Measurements from ENCODE around the gene CACNA1C. TPM values are rescaled to one million over a fixed set of nuclear protein-coding genes. Genes with fewer than 3 reads are reported as not detected.

CACNA1C gene
- total RNA-seq, 4 donors from 2014 or later, result 1.4 to 3.7 (median 2.2) TPM

DNA sequence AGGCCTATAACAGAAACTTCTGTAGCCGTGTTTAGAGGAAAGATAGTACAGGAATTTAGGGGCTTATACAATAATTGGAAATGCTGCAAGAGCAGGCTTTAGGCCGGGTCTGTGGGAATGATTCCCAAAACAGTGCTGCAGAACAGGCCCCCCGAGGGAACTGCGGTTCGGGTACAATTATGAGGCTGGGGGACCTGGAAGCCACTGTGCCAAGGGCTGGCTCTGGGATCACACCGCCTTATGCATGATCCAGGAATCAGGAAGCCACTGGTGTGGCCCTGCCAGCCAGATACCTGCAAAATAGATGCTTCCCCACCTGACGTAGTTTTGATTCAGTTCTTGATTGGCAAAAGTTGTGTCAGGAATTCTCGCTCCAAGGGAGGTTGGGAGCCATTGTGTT lies 55.4 kb downstream of the CACNA1C start:
- no peak for TF ChIP-seq EP300 (IDR thresholded peaks at IDR 0.05)
- TF ChIP-seq, protein P1, sequence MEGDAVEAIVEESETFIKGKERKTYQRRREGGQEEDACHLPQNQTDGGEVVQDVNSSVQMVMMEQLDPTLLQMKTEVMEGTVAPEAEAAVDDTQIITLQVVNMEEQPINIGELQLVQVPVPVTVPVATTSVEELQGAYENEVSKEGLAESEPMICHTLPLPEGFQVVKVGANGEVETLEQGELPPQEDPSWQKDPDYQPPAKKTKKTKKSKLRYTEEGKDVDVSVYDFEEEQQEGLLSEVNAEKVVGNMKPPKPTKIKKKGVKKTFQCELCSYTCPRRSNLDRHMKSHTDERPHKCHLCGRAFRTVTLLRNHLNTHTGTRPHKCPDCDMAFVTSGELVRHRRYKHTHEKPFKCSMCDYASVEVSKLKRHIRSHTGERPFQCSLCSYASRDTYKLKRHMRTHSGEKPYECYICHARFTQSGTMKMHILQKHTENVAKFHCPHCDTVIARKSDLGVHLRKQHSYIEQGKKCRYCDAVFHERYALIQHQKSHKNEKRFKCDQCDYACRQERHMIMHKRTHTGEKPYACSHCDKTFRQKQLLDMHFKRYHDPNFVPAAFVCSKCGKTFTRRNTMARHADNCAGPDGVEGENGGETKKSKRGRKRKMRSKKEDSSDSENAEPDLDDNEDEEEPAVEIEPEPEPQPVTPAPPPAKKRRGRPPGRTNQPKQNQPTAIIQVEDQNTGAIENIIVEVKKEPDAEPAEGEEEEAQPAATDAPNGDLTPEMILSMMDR (IDR thresholded peaks at IDR 0.05), result no peak
- no peak for TF ChIP-seq POLR2AphosphoS5 (IDR thresholded peaks at IDR 0.05)
- Histone ChIP-seq H3K36me3 (no peaks in the 10 kb centered on the region), H3K4me1 (no peaks in the 10 kb centered on the region), H3K9me3 (no peaks in the 10 kb centered on the region), H3K4me3 (no peak overlapping the region), H3K27me3 (no peaks in the 10 kb centered on the region), H3K27ac (no peak overlapping the region)
- DNase-seq (ENCODE audit: low spot score in 2 of 2), result no peak
- 89% methylated on average over 8 of the region's 8 CpGs for WGBS

- Histone ChIP-seq H3K27ac (no peak overlapping the region), H3K9me3 (no peaks in the 10 kb centered on the region), H3K4me1 (no peaks in the 10 kb centered on the region), H3K27me3 (no peaks in the 10 kb centered on the region), H3K36me3 (no peaks in the 10 kb centered on the region), H3K4me3 (no peak overlapping the region)
- TF ChIP-seq POLR2AphosphoS5 (IDR thresholded peaks at IDR 0.05), result no peak
- TF ChIP-seq EP300 (IDR thresholded peaks at IDR 0.05), result no peak
- TF ChIP-seq, protein P1 (IDR thresholded peaks at IDR 0.05), result no peak
- TF ChIP-seq POLR2A (IDR thresholded peaks at IDR 0.05), result no peak
- no peak for DNase-seq (ENCODE audit: low spot score in 2 of 2)
- WGBS, result 86% methylated on average over 10 of the region's 10 CpGs
Measured at GRCh38 chr12:2108975-2109671, 56.3 kb downstream of the CACNA1C start.

- Histone ChIP-seq H3K4me3 (no peak overlapping the region), H3K4me1 (no peaks in the 10 kb centered on the region), H3K9me3 (no peaks in the 10 kb centered on the region), H3K27me3 (no peaks in the 10 kb centered on the region), H3K27ac (no peak overlapping the region), H3K36me3 (no peaks in the 10 kb centered on the region)
- DNase-seq (ENCODE audit: low spot score in 2 of 2), result no peak
- TF ChIP-seq, protein P1 (IDR thresholded peaks at IDR 0.05), result no peak
- TF ChIP-seq POLR2A (IDR thresholded peaks at IDR 0.05), result no peak
- TF ChIP-seq EP300 (IDR thresholded peaks at IDR 0.05), result no peak
- no peak for TF ChIP-seq POLR2AphosphoS5 (IDR thresholded peaks at IDR 0.05)
- 93% methylated on average over 3 of the region's 5 CpGs for WGBS
Measured at GRCh38 chr12:2110127-2110526, 57.3 kb downstream of the CACNA1C start.

DNA sequence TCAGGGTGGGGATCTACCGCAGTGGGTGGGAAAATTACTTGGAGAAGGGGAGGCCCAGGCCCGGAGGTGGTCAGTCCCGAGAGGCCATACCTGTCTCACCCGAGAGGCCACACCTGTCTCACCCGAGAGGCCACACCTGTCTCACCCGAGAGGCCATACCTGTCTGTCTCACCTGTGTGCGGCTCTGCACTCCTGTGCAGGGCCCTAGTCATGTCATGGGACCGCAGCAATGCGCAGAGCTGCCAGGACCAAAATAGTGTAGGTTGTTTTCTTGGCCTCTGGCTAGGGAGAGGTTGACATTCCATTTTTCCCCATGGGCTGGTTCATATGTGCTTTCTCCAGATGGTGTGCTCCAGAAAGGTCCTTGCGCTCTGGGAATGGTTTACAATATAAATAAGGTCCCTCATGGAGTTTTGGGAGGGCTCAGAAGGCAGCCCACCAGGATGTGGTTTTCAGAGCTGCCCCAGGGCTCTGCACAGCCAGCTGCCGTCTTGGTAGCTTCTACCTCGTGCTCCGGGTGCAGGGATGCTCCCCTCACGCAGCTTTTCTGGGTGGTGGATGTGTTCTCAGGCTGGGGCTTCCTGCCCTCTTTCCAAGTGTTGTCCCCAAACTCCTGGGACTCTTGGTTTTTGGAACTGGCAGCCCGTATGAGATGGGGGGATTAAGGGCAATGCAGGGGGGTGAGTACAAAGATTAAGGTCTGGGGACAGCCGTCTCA lies 58.2 kb downstream of the CACNA1C start:
- H3K4me3 ChIP-seq, result no peak overlapping the region
- whole genome bisulfite sequencing, result 65% methylated on average over 10 of the region's 16 CpGs
- H3K27ac ChIP-seq, result no peak overlapping the region
- H3K9me3 ChIP-seq, result no peaks in the 10 kb centered on the region
- no peak for DNase-seq (ENCODE audit: low spot score in 2 of 2)
- no peaks in the 10 kb centered on the region for H3K36me3 ChIP-seq
- no peaks in the 10 kb centered on the region for H3K4me1 ChIP-seq
- no peaks in the 10 kb centered on the region for H3K27me3 ChIP-seq
- TF ChIP-seq POLR2AphosphoS5 (IDR thresholded peaks at IDR 0.05), result no peak
- TF ChIP-seq EP300 (IDR thresholded peaks at IDR 0.05), result no peak
- TF ChIP-seq POLR2A (IDR thresholded peaks at IDR 0.05), result no peak
- TF ChIP-seq, protein P1 (IDR thresholded peaks at IDR 0.05), result no peak

- H3K4me3 ChIP-seq, result no peak overlapping the region
- no peaks in the 10 kb centered on the region for H3K36me3 ChIP-seq
- WGBS, result 73% methylated on average over 13 of the region's 13 CpGs
- no peaks in the 10 kb centered on the region for H3K9me3 ChIP-seq
- no peak overlapping the region for H3K27ac ChIP-seq
- TF ChIP-seq POLR2AphosphoS5 (IDR thresholded peaks at IDR 0.05) (no peak), EP300 (IDR thresholded peaks at IDR 0.05) (no peak), POLR2A (IDR thresholded peaks at IDR 0.05) (no peak)
- TF ChIP-seq, protein P1 (IDR thresholded peaks at IDR 0.05), result no peak
- DNase-seq (ENCODE audit: low spot score in 2 of 2), result no peak
- H3K4me1 ChIP-seq, result no peaks in the 10 kb centered on the region
- no peaks in the 10 kb centered on the region for H3K27me3 ChIP-seq
Measured at GRCh38 chr12:2111826-2112225, 59.0 kb downstream of the CACNA1C start.

Measured in suprapubic skin (tissue), 4 donors.